Stimulated activated CD4-positive, alpha-beta T cell treated with anti-CD3 and anti-CD28 coated beads, TNF-alpha, amount 100 ng/mL, for 1 hour (primary cell): ENCODE measurements around the gene RER1.

Experiments used
- DNase-seq, 3 donors: peaks; one replicate each; pipeline ENCODE4 v3.0.0-alpha.2; 2020; ENCODE audit warnings: low read depth in 3 of 3, low spot score in 1 of 3

The RER1 gene

DNA sequence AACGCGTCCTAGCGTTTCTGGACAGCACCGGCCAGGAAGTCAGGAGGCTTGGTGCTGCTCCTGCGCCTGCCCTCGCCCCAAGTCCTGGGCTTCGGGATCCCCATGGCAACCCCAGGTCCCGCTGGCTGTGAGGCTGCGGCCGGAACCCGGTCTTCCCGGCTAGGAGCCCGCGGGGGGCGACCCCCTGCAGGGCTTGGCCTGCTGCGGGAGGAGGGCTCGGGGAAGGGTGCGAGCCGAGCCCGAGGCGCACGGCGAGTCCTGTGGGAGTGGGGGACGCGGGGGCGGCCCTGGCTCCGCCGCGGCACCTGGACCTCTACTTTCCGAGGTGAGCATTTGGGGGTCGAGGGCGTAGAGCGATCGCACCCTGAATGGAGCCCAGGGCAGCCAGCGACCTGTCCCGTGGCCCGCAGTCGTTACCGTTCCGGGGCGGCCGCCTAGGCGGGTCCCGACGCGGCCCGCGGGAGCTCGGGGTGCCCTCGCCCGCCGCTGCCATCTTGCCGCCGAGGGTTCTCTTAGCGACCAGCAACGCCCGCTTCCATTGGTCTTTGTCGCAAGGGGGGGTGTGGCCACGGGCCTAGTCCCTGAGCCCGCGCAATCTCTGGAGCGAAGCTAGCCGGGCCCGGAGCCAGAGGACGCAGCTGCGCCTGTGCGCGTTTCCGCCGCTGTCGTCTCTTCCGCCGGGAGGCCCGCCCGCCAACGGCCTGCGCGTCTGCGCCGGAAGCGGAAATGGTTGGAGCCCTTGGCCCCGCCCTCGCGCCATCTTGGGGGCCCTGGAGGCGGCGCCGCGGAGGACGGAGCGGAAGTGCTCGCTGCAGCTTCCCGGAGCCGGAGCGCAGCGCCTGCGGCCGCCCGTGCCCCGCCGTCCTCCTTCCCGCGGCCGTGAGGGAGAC, at the start of gene RER1, which contains the start of gene MORN1:
Gene RER1 (plus strand): TSS at position 801 of the 890 bp plus-strand sequence. CDS start 3,950 bp downstream, outside the sequence.
Gene MORN1 (minus strand): TSS at position 514 of the 890 bp plus-strand sequence. CDS start 21 bp downstream, at position 493.
- peak; percentile 95 to 98 (median 96) for DNase-seq

GRCh38 chr1:2342384-2343022, 49.1 kb upstream of the RER1 start:
- DNase-seq: no peak

GRCh38 chr1:2343023-2343935, 48.4 kb upstream of the RER1 start:
- DNase-seq: no peak

DNA sequence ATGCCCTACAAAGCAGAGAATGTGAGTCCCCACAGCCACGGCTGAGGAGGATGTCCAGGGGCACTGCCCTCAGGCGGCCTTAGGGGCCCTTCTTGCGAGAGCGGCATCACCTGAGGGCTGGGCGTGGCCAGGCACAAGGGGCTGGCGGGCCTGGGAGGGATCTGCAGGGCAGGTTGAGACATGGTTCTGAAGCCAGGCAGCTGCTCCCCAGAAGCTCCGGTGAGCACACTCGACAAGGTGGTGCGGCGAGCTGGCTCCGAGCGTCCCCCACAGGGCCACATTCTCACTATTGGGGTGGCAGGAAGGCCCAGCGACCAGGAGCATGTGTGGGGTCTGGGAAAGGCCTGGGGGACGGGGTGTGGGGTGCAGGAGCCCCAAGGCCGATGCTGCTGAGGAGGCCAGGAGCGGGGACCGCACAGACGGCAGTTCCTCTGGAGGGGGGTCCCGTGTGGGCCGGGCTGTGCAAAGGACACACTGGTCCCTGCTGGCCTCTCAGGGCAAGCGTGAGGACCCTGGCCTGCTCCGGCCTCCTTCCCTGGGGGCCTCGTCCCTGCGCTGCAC, 47.4 kb upstream of the RER1 start:
- no peak for DNase-seq

- no peak for DNase-seq
These were observed 46.8 kb upstream of the RER1 start for GRCh38 chr1:2344744-2345296.

DNA sequence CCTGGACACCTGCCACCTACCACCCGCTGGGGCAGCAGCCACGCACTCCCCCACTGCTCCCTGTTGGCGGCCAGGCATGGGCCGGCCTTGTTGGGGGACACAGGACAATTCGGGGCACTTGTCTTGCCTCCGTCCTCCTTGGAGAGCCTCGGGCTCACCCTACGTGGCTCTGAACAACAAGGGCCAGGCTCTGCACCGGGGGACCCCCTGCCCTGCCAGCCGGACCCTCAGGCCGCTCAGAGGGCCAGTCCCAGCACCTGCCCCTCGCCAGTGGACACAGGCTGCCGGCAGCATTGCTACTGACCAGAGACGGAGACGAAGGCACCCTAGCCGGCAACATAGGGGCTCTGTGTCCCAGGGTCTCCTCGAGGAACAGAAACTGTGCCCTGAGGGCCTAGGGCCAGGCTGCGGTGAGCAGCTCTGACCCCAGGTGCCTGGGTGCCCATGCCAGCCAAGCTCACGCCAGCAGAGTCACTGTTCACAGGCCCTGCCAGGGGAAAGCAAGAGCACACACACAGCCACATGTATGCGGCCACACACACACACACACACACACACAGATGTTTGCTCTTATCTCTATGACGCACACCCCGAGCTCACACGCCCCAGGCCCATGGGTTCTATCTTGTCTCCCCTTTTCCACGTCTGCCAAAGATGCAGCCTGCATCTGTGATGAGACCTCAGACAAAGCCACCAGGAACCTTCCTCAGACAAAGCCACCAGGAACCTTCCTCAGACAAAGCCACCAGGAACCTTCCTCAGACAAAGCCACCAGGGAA, 46.2 kb upstream of the RER1 start:
- no peak for DNase-seq

DNA sequence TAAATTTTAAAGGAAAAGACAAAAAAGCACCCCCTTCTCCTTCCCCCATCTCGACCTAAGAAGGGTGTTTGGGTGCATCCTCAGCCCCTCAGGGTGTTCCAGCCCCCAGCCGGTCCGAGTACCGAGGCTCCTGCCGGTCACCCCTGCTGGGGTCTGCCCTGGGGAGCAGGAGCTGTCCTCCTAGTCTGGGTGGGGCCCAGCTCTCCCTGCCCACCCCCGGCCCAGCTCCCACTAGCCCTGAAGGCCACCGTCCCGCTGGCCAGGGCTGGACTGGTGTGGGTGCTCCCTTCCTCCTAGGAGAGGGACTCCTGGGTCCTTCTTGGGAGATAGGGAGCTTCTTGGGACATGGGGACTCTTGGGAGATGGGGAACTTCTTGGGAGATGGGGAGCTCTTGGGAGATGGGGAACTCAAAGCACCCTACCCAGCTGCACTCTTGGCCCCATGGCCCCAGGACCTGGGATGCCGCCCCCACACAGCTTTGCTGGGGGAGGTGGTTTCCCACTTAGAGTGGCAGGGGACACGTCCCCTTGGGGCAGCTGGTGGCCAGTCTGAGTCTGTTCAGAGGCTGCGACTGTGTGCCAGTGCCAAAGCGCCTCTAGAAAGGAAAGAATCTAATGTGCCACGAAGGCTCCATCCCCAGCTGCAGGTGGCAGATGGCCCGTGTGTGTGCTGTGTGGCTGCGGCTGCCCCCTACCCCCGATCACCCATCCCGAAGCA, 44.8 kb upstream of the RER1 start:
- no peak for DNase-seq

DNA sequence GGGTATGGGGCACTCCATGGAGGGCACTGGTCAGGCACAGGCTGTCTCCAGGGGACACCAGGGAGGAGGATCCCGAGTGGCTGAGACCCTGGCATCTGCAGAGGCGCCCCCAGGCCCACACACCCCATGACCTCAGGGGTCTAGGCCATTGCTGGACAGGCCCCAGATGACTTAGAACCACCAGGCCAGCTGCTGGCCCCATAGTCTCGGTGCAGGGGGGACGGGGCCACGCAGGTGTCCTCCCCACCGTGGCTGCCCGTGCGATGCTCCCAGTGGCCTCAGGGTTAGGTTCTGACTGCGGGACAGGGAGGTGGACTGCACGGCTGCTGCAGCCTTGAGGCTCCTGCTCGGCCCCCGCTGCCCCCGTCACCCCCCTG, 44.2 kb upstream of the RER1 start:
- no peak for DNase-seq

- DNase-seq: no peak
These were observed 43.7 kb upstream of the RER1 start for GRCh38 chr1:2347896-2348295.

DNA sequence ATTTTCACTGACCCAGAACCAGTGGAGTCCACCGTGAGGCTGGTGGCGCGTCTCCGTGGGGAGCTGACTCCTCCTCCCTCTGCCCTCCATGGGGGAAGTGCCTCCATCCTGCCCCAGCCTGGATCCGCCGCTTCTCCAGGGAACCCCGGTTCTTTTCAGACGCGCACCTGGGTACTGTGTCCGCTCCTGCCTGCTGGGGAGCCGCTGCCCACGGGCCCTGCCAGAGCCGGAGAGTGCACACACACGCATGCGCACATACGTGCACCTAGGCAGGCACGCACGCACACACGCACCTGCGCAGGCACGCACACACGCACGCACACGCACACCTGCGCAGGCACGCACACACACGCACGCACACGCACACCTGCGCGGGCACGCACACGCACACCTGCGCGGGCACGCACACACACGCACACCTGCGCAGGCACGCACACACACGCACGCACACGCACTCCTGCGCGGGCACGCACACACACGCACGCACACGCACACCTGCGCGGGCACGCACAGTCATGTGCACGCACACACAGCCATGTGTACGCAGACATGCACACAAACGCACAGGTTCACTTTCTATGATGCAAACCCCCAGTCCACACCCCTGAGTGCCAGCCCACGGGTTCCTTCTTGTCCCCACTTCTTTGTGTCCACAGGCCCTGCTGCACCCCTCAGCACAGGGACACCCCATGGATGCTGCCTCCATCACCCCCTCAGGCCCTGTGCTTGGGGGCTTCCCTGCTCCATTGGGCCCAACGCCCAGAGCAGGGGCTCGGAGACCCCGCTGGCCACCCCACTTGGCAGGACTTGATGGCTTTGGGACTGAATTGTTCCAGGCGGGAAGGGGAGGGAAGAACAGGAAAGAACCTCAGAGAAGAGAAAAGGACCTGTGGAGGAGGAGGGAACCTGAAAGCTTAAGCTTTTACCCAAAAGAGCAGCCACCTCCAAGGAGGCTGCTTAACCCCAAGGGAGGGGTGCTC, 43.0 kb upstream of the RER1 start:
- no peak for DNase-seq

- DNase-seq: no peak
These were observed 41.8 kb upstream of the RER1 start for GRCh38 chr1:2349806-2350205.

GRCh38 chr1:2350501-2350900, 41.1 kb upstream of the RER1 start:
- no peak for DNase-seq

DNA sequence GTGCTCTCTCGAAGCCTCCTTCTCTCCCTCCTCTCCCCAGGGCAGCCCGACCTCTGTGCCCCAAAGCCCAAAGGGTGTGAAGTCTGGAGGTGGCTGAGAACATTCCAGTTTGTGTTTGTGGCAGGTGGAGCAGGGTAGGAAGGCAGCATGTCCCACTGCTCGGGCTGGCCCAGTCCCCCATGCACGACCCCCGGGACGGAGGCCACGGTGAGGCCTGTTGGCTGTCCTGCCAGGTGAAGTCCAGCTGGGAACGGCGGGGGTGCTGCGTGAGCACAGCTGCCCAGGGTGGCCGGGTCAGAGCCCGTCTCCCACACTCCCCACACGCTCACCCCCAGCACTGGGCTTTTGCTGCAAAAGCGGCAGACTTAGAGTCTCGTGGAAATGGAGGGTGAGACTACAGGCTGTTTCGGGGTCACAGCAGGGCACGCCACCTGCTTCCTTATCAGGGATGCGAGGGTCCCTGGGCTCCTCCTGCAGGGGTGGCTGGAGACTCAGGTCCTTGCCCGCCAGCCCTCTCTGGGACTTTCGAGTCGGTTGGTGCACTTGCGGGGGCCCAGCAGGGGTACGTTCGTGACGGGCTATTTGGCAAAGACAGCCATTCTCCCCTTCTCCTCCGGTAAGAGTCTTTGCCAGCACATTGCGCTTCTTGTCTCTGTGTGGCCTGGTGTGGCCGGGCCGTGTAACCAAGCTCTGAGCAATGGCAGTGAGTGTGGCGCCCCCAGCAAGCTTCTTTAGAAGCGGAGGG, 40.6 kb upstream of the RER1 start:
- DNase-seq: no peak

DNA sequence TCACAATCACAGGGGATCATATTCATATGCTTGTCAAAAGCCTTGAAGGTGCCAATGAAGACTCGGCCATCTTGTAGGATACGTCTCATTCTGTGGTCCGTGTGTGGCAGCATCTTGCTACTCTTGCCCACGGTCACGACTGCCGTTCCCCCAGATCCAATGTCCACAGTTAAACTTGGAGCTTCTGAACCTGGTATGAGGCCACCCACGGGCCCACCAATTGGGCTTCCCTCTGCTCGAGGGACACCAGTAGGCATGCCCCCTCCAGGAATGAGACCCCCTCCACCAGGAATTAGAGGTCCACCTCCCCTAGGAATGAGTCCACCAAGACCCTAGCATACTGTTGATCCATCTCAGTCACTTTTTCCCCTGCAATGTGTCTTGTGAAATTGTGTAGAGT, 39.9 kb upstream of the RER1 start:
- DNase-seq: no peak

DNA sequence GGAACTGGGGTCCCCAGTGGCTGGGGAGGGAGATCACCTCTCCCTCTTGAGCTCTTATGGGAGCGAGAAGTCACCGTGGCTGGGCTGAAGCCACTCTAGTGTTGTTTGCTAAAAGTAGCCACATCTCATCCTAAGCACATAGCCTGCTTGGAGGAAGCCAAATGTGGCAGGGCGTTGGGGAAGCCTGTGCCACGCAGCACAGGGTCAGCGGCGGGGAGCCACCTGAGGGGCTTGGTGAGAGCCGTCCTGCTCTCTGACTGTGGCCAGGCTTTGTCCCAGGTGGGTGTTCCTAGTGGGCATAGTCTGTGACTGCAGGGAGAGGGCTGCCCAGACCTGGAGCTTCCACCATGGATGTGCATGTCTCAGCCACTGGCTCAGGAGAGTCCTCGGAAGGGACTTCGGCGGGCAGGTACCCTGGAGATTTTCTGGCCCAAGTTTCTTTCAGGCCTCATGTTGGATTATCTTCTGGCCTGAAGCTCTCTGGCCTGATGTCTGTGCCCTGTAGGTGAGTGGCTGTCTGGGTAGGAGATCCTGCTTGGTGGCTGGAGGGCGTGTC, 39.2 kb upstream of the RER1 start:
- DNase-seq: no peak

GRCh38 chr1:2352897-2353550, 38.6 kb upstream of the RER1 start:
- no peak for DNase-seq
